Peyer's patch (tissue), 4 donors: ENCODE measurements around the gene PSMD9. TPM values are rescaled to one million over a fixed set of nuclear protein-coding genes. Genes with fewer than 3 reads are reported as not detected.

Experiments used
- DNase-seq, 3 donors: peaks; one replicate each; pipeline ENCODE4 v3.0.0-alpha.2; 2017 to 2019
- H3K27ac ChIP-seq, 4 donors: fragments of 200-600 bp; sonication (generic); one replicate each; pipeline ENCODE4 v1.5.1; 2016 to 2019
- H3K27me3 ChIP-seq, 2 donors: fragments of 200-600 bp; sonication (generic); one replicate each; pipeline ENCODE4 v1.5.1; 2019
- H3K36me3 ChIP-seq, 3 donors: fragments of 200-600 bp; sonication (generic); one replicate each; pipeline ENCODE4 v1.5.1; 2016 to 2019
- H3K4me1 ChIP-seq, 4 donors: fragments of 200-600 bp; sonication (generic); one replicate each; pipeline ENCODE4 v1.5.1; 2016 to 2019
- H3K4me3 ChIP-seq, 4 donors: fragments of 200-600 bp; sonication (generic); 1 replicate in 3 of 4; 2 replicates in 1 of 4; pipeline ENCODE4 v1.5.1; 2016 to 2019; ENCODE audit warnings: mild to moderate bottlenecking in 1 of 4
- H3K9me3 ChIP-seq, 4 donors: fragments of 200-600 bp; sonication (generic); one replicate each; pipeline ENCODE4 v1.5.1; 2016 to 2019; ENCODE audit warnings: mild to moderate bottlenecking in 1 of 4
- CTCF ChIP-seq, 6 experiments: fragments of 450-650 bp in 4 of 6; fragments of 200-600 bp in 2 of 6; sonication (generic) in 1 of 6; IDR thresholded peaks; one replicate each; pipeline ENCODE4 v1.5.1; 2017 to 2019; ENCODE audit warnings: antibody characterized with exemption in 6 of 6, mild to moderate bottlenecking in 3 of 6, moderate library complexity in 1 of 6
- POLR2A ChIP-seq, 2 donors: fragments of 450-650 bp; IDR thresholded peaks; one replicate each; pipeline ENCODE4 v1.5.1; 2017; ENCODE audit warnings: antibody characterized with exemption in 2 of 2, mild to moderate bottlenecking in 2 of 2, moderate library complexity in 2 of 2
- total RNA-seq, 4 donors: library from RNA; depleted of rRNA; stranded (reverse); fragments of >200 nt; gene quantifications; one replicate each; pipeline ENCODE4 v1.1.0, GENCODE V29; 2016

PSMD9 gene
- total RNA-seq, 4 donors from 2014 or later: 33.1 to 47.7 (median 37.8) TPM

GRCh38 chr12:121958541-121959240, 70.1 kb downstream of the PSMD9 start:
- TF ChIP-seq CTCF (IDR thresholded peaks at IDR 0.05): no peak
- TF ChIP-seq POLR2A (IDR thresholded peaks at IDR 0.05): no peak
- no peak overlapping the region for H3K27ac ChIP-seq

GRCh38 chr12:121960541-121960940, 72.0 kb downstream of the PSMD9 start:
- Histone ChIP-seq H3K9me3 (no peaks in the 10 kb centered on the region), H3K36me3 (no peaks in the 10 kb centered on the region), H3K27me3 (no peaks in the 10 kb centered on the region), H3K4me1 (no peaks in the 10 kb centered on the region), H3K4me3 (no peak overlapping the region), H3K27ac (no peak overlapping the region)
- no peak for DNase-seq
- TF ChIP-seq POLR2A (IDR thresholded peaks at IDR 0.05): no peak
- TF ChIP-seq CTCF (IDR thresholded peaks at IDR 0.05): no peak

More at GRCh38 chr12:121958541-121959240, 70.1 kb downstream of the PSMD9 start:
- no peak for DNase-seq
- Histone ChIP-seq H3K9me3 (no peaks in the 10 kb centered on the region), H3K4me1 (no peaks in the 10 kb centered on the region), H3K36me3 (no peaks in the 10 kb centered on the region), H3K4me3 (no peak overlapping the region), H3K27me3 (no peaks in the 10 kb centered on the region)

GRCh38 chr12:121961195-121961879, 72.7 kb downstream of the PSMD9 start:
- no peak overlapping the region for H3K4me3 ChIP-seq
- no peaks in the 10 kb centered on the region for H3K4me1 ChIP-seq
- H3K9me3 ChIP-seq: no peaks in the 10 kb centered on the region
- no peak for DNase-seq
- no peak overlapping the region for H3K27ac ChIP-seq
- no peak for TF ChIP-seq CTCF (IDR thresholded peaks at IDR 0.05)
- no peak for TF ChIP-seq POLR2A (IDR thresholded peaks at IDR 0.05)
- H3K36me3 ChIP-seq: no peaks in the 10 kb centered on the region
- H3K27me3 ChIP-seq: no peaks in the 10 kb centered on the region

GRCh38 chr12:121963341-121964018, 74.9 kb downstream of the PSMD9 start:
- Histone ChIP-seq H3K36me3 (no peaks in the 10 kb centered on the region), H3K4me3 (no peak overlapping the region), H3K9me3 (no peaks in the 10 kb centered on the region), H3K27me3 (no peaks in the 10 kb centered on the region), H3K4me1 (no peaks in the 10 kb centered on the region), H3K27ac (no peak overlapping the region)
- DNase-seq: no peak
- TF ChIP-seq POLR2A (IDR thresholded peaks at IDR 0.05) (no peak), CTCF (IDR thresholded peaks at IDR 0.05) (no peak)

GRCh38 chr12:121964813-121965643, 76.4 kb downstream of the PSMD9 start:
- TF ChIP-seq CTCF (IDR thresholded peaks at IDR 0.05) (no peak), POLR2A (IDR thresholded peaks at IDR 0.05) (no peak)
- Histone ChIP-seq H3K27me3 (no peaks in the 10 kb centered on the region), H3K36me3 (no peaks in the 10 kb centered on the region), H3K4me3 (no peak overlapping the region), H3K4me1 (no peaks in the 10 kb centered on the region), H3K9me3 (no peaks in the 10 kb centered on the region), H3K27ac (no peak overlapping the region)
- no peak for DNase-seq
